GOT3 (cell line): ENCODE data around the gene MYH15.

ENCODE experiments used
- DNase-seq: peaks from one replicate; lab custom pipeline; 2025; ENCODE audit warnings: mixed read lengths; lab: John Stamatoyannopoulos, UW

Gene MYH15

DNA sequence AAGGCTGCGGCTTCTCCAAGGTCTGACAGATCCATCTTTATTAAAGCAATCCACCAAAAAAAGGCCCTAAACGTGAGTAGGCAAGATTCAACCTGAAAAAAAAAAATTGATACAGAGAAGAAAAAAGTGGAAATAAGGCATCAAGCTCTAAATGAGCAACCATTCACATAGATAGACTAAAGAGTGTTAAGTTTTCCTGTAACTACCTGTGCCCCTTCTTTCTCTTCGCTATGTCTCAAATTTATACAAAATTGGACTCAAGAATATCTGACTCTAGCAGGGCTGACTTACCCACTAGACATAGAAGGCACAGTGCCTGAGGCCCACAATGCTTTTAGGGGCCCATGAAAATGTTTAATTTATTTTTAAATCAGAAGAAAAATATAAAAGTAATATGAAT is at the start of gene MYH15:
Gene MYH15 (minus strand): TSS at position 101 of the 400 bp plus-strand sequence. CDS start 66 bp downstream, at position 35.
- no peak for DNase-seq

DNA sequence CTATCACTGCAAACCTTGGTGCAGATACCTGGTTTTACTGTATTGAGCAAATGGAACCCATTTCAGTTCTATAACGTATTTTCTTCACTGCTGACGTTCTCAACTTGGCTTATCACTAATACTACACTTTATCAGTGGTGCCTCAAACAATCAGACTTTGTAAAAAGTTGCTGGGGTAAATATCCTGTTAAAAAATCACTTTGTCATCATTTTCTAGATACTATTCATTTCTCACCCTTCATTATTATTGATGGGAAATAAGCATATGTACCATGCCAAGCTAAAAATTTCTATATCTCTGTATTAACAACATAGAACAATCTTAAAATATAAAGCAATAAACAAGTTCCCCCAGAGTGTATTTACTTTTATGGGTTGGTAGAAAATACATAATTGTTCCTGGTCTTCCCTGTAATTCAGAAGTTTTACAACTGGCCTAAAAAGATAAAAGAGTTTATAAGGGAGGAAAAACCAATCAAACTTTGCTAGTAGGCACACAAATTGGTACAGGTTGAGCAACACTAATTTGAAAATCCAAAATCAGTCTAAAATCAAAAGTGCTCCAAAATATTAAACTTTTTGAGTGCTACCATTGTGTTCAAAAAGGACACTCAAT is 45.7 kb upstream of the MYH15 start:
- no peak for DNase-seq

DNA sequence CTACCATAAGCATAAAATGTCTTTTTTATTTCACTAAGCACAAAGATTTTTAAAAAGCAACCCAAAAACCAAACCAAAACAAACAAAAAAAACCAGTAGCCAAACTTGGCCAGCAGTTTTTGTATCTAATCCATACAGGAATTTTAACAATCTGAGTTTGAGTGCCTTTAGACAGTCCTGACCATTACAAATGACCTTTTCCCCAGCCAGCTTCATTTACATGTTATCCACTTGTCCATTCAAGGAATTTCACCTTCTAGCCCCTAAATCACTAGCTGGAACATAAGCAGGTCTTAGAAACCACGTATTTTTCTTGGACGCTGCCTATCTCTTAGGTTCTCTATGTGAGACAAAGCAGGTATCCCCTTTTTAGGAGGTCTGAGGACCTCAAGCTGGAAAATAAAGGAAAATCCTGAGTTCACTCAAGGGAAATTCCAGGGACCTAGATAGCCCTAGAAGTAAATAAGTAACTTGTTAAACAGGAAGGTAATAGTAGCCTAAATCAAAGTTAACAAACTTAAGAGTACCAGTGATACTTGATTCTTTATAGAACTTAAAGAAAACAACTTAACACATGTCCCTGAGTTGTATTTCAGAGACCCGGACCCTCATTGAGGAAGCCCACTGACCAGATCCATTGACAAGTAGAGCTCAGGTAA is 44.6 kb upstream of the MYH15 start:
- no peak for DNase-seq

DNA sequence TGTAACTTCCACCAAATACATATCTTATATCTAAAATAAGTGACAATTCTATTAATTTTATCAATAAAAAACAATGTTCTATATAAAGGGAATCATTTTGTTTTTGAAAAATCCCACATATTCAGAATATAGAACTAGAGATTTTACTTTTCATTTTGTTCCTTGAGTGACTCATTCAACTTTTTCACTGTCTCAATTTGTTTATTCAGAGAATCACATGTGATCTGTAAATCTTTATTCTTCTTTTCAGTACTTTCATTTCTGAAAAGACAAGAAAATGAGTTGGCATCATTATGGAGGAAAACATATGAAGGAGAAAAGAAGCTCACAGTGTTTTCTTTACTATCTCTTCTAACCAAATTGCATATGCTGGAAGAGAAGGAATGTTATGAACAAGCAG is 43.8 kb upstream of the MYH15 start:
- DNase-seq = no peak

DNA sequence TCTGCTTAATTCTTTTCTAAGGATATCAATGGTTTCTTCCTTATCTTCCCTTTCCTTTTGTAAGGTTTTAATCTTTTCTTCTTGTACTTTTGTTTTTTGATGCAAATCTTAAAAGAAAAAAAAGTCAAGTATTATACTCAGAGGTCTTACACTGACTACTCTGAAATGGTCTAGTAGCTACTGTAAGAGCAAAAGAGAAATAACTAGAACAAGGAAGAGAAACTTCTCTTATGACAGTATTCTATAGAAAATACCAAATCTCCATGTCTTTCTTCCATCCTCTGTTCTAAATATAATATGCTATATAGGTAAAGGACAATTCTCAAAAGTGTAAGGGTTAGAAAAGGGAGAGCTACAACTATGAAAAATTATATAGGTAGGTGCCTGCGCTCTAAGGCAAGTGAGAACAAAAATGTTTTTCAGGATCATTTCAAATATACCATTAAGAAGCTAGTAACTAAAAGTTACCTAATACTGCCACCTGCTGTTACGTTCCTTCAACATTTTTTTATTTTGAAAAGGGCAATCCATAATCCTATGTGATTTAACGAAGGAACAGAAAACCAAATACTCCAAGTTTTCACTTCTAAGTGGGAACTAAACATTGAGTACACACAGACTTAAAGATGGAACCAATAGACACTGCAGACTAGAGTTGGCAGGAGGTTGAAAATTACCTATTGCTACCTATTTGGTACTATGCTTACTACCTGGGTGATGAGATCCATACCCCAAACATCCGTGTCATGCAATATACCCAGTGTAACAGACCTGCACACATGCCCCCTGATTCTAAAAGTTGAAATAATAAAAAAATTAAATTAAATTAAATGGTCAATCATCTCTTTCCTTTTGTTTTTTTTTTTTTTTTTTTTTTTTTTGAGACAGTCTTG is 42.1 kb upstream of the MYH15 start:
- no peak for DNase-seq

DNA sequence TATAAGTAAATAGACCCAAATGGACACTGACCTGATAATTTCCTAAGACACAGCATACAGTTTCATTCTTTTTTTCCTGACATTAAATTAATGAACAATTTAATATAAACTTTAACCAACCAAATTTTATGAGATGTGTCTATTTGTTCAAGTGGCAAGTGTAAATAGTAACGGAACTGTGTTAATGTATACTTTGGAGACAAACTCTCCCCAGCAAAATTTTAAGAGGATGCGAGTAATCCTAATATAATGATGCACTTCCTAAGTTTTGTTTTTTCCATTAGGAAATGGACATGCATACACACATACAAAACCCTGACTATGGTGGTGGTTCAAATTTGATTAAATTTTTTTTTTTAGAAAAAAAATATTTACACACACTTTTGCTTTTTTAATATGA is 38.5 kb upstream of the MYH15 start:
- DNase-seq = no peak

DNA sequence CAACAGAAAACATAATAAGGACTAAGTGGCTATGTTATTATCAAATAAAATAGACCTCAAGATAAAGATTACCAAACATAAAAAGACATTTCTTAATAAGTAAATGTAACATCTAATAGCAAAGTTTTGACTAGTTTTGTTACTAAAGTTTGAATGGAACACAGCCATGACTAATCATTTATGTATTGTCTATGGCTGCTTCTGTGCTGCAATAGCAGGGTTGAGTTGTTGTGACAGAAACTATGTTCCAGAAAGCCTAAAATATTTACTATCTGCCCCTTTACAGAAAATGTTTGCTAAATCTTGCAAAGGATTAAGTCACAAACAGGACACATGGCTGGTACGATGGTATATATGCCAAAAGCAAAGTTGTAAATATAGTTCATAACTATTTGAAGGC is 37.9 kb upstream of the MYH15 start:
- DNase-seq = no peak

DNA sequence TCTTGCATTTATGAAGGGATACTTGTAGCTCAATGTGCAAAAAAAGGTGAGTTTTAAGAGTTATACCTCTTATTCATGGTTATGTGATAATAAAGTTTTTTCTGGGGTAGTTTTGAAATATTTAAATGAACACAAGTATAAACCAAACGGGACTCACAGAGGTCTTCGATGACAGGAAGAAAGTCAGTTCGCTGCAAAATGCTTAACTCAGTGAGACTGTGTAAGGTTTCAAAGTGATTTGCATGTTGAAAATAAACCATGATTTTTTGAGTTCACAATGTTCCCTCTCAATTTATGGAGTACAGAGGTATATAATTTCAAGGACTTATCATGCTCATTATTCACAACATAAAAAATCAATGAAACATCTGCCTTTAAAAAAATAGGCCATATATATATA is 36.3 kb upstream of the MYH15 start:
- DNase-seq = no peak

DNA sequence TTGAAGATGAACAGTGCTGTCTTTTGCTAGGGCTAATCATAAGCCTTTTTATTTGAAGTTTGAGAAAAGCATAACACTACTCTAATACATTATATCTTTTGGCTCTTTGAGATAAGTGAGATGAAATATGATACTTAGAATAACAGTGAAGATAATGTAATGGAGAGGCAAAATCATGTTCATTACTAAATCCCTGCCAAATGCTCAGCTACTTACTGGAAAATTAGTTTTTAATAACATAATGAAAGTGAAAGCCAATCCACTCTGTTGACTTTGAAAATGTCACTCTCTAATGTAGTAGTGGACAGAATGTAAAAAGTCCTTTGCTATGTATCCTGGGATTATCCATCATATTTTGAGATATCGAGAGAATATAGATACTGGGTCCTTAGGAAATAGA is 35.9 kb upstream of the MYH15 start:
- no peak for DNase-seq

DNA sequence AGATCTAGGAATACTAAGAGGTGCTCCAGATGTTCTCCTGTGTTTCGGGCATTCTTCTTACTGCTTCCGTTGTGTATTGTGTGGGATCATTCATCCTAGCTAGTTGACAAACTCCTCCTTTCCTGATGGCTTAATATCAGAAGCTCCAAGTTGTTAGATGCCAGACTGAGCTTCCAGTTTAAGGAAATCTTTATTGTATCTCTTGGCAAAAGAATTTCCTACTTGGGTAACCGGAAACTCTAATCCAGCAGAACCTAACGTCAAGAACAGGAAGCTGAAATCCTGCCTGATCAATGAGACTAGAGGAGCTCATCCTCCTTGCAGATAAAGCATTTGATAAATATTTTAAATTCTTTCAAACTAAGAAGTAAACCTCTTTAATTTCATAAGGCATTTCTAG is 27.7 kb upstream of the MYH15 start:
- DNase-seq = no peak

DNA sequence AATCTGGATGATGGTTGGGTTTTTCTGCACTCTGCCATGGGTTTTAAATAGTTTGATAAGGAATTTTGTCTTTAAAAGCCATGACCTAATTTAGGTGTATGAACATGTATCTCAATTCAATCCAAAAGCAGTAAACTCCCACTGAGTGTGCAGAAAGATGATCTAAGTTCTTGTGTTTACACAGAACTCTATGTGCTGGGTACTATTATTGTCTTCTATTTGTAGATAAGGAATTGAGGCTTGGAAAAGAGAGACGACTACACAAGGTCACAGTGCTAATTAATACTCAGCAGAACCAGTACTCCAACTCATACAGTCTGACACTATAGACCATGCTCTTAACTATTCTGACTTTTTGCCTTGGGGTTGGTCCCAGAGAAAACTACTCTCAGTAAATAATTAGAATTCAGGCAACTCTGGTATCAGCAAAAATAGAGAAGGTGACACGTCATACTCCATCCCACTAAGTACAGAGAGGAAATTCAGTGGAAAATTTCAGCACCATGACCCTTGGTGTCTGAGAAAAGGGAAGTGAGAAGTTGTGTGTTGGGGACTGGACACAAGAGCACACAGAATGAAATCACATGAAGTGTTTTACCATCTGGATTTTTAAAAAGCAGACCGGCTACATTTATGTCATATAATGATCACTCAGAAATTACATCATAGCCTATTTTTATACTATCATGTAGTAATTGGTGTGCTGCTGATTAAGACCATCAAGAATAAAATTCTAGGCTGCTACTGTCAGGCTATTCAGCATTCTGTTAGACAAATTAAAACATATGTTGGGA is 18.3 kb upstream of the MYH15 start:
- DNase-seq = no peak

DNA sequence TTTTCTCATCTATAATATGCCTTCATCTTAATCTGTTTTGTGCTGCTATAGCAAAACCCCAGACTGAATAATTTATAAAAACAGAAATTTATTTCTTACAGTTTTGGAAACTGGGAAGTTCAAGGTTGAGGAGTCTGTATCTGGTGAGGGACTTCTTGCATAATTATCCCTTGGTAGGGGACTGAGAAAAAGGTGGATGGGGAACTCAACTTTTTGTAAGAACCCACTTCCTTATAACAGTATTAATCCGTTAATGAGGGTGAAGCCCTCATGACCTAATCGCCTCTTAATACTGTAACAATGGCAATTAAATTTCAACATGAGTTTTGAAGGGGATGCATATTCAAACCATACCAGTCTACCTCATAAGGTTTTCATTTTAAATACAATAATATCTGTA is 17.4 kb upstream of the MYH15 start:
- DNase-seq = no peak

DNA sequence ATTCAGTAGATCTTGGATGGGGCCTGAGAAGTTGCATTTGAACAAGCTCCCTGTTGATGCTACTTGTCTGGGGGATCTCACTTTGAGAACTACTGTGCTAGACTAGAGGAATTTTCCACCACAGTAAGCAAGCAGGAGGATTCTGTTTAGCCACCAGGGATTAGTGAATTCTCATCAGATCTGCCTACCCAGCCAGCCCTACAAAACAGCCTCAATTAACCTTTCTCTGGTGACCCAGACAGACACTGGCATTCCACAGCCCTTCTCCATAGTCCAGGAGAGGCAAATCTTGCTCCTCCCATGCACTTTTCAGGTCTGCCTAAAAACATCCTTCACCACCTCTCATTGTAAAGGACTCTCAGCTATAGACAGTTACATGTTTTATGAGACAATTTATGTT is 16.7 kb upstream of the MYH15 start:
- DNase-seq = no peak

DNA sequence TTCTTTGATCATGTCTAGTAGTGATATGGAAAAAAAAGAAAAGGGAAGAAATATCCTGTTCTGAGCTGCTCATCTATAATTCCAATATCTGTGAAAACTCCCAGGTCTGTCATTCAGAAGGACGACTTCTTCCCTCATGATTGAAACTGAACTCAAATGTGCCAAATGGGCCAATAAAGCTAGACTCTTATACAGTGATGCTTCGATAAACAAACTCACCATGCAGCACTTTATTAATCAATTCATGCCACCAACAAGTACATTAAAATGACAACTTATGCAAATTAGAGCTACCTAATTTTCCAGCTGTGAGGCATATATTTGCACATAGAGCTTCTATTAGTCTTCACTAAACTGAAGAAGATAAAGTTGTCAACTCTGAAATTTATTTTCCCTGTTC is 15.6 kb upstream of the MYH15 start:
- DNase-seq = no peak

DNA sequence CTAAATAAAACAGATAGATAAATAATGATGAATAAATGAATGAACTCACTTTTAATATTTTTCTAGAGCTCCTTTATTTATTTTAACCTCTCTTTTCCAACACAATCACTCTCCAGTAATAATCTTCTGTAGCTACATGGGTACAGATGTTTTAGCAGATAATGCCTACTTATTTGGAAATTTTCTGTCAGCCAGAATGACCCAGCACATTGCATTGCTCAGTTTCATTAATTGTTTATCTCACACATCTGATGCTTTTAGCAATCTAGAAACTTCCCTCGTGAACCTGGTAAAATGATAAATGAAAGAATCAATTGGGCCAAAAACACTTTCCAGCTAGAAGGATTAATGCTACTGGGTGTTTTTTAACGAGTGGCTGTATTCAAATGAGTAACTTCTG is 14.9 kb upstream of the MYH15 start:
- DNase-seq = no peak

DNA sequence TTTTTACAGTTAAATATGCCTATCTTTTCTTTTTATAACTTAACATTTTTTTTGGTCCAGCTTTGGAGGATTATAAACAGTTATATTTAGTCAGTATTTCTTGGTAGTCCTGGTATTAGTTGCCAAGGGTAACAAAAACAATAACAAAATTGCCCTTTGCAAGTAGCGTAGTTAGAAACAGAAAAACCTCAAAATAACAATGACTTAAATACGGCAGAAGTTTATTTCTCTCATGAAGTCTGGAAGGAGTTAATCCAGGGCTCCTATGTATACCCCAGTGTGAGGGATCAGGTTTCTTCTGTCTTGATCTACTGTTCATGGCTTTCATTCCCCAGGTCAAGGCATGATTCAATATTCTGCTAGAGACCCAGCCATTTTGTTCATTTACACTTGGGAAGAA is 14.1 kb upstream of the MYH15 start:
- no peak for DNase-seq

DNA sequence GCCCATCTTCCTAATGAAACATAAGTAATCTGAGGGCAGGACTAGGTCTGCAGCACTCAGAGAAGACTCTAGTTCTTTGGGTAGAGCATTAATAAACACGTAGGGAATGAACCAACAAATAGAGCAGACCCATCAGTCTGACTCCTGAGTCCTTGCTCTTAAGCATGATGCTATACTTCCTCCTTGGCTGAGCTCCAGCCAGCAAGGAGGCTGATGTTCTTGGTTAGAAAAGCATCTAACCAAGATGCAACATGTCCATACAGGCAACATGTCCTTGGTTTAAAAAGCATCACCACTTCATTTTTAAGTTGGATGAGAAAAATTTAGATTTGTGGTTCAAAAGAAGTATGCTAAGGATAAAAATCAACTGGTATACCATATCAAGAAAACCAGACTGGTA is 8.5 kb upstream of the MYH15 start:
- no peak for DNase-seq

DNA sequence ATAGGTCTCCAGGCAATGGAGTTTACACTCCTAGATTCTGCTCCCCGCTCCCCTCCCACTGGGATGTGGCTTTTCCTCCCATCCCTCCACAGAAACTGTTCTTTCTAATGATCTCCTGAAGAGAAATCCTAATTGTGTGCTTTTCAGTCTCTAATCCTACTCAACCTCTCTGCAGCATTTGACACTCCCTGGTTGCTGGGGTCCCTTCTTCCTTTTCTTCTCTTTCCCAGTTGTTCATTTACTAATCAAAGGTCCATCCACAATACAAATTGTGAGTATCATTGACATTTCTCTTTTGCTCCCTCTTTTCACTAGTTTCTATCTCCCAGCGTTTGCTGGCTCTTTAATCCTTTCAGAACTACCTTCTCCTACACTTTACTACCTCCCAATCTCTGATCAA is 6.5 kb upstream of the MYH15 start:
- DNase-seq = no peak

DNA sequence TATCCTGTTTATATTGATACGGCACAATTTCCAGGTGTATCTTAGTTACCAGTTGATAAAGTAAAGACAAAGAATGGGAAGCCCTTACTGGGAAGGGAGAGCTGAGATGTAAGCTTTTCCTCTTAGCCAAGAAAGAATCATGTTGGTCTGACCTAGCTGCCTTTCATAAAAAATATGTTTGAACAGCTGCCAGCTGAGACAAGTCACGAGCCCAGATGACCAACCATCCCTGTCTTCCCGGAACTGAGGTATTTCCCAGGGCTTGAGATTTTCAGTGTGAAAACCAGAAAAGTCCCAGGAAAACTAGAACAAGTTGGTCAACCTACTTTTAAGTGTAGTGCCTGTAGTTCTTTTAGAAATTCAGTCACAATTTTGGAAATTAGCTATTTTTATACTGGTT is 3.6 kb upstream of the MYH15 start:
- no peak for DNase-seq

DNA sequence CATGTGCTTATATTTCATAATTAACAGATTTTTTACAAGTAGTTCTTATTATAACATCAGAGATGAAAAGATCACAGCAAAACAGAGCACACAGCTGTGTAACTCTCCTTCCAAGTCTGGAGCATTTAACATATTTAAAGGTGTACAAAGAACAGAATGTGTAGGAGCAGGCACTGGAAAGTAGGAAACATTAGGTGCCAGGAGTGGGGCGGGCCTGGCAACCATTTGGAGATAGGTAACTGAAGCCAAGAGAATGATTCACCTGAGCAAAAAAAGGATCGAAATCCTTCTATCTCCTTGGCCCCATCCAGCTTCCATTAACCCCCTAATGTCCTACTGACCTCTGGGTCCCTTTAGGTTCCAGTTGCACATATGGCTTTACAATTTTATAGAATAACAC is 2.3 kb upstream of the MYH15 start:
- DNase-seq = no peak

DNA sequence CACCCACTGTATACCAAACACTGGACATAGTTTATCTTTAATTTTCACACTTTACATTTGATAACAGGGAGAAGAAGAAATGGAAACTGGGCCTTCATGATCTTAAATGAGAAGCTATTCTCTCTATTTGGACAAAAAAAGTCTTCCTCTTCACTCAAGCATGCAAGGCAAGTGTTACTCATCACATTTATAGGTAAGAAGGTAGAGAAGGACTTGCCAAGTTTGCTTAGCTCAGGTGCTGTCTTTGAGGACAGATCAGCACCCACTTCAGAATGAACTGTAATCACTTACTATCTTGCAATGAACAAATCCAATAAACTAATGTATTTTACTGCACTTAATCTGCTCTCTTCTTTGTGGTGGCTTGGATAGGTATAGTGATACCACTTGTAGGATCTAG is 1.1 kb upstream of the MYH15 start:
- DNase-seq = no peak

DNA sequence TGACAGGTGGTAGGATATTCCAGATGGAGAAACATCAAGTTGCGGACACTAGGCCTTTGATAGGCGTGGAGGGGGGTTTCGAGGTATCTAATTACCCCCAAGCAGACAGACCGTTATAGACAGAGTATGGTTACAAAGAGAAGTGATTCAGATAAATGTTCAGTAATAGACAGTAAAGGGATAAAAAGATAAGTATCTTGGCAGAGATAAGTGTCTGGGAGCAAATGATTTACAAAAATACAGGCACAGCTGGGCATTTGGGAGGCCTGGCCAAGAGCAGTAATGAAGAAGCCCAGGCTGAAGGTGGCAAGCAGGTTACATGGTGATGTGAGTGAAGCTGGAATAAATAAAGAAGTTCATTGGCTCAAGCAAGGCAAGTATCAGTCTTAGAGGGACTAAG is 659 bp upstream of the MYH15 start:
- no peak for DNase-seq
